Measurements from ENCODE around the gene STK32C.
"Not testable (repeated sequence)": the region's sequence is repeated elsewhere in the genome, so short reads cannot be mapped to it uniquely, and the experiment has no call there.

Gene STK32C

GRCh38 chr10:132162021-132162531 lies 145.7 kb downstream of the STK32C start:
- TF ChIP-seq YY1 (IDR thresholded peaks at IDR 0.05; ENCODE audit: insufficient read depth, insufficient read length) (no peak), ZNF274 (IDR thresholded peaks at IDR 0.05; ENCODE audit: low read depth, low read length) (no peak), SUZ12 (IDR thresholded peaks at IDR 0.05; ENCODE audit: extremely low read depth, insufficient read depth, insufficient read length) (no peak)
- Histone ChIP-seq H3K9ac (ENCODE audit: insufficient read length, low read depth) (no peak overlapping the region), H3K4me1 (ENCODE audit: insufficient read depth, insufficient read length) (peaks cover 13% of the 10 kb centered on the region), H3K9me3 (ENCODE audit: insufficient read depth, low read length) (no peaks in the 10 kb centered on the region), H3K36me3 (ENCODE audit: insufficient read depth, insufficient read length, low read length) (peaks cover 2% of the 10 kb centered on the region), H3K4me3 (ENCODE audit: insufficient read length, low read depth) (no peak overlapping the region), H3K27me3 (ENCODE audit: insufficient read depth, insufficient read length) (no peaks in the 10 kb centered on the region)
- no peak for DNase-seq (ENCODE audit: low read depth, low spot score)

- not testable (repeated sequence) for H3K4me3 ChIP-seq (ENCODE audit: insufficient read length, low read depth); H3K9me3 ChIP-seq (ENCODE audit: insufficient read depth, low read length); H3K9ac ChIP-seq (ENCODE audit: insufficient read length, low read depth); H3K36me3 ChIP-seq (ENCODE audit: insufficient read depth, insufficient read length, low read length); H3K27me3 ChIP-seq (ENCODE audit: insufficient read depth, insufficient read length); DNase-seq (ENCODE audit: low read depth, low spot score)
- H3K4me1 ChIP-seq (ENCODE audit: insufficient read depth, insufficient read length): peaks cover 12% of the 10 kb centered on the region
These were observed 146.7 kb downstream of the STK32C start for GRCh38 chr10:132160834-132161622.

- DNase-seq (ENCODE audit: low read depth, low spot score); H3K9me3 ChIP-seq (ENCODE audit: insufficient read depth, low read length); H3K4me3 ChIP-seq (ENCODE audit: insufficient read length, low read depth); H3K27me3 ChIP-seq (ENCODE audit: insufficient read depth, insufficient read length); H3K9ac ChIP-seq (ENCODE audit: insufficient read length, low read depth); H3K36me3 ChIP-seq (ENCODE audit: insufficient read depth, insufficient read length, low read length): not testable (repeated sequence)
- peaks cover 12% of the 10 kb centered on the region for H3K4me1 ChIP-seq (ENCODE audit: insufficient read depth, insufficient read length)
These were observed 147.5 kb downstream of the STK32C start for GRCh38 chr10:132160231-132160630.

- not testable (repeated sequence) for DNase-seq (ENCODE audit: low read depth, low spot score); H3K36me3 ChIP-seq (ENCODE audit: insufficient read depth, insufficient read length, low read length); H3K4me3 ChIP-seq (ENCODE audit: insufficient read length, low read depth); H3K27me3 ChIP-seq (ENCODE audit: insufficient read depth, insufficient read length); H3K9me3 ChIP-seq (ENCODE audit: insufficient read depth, low read length); H3K9ac ChIP-seq (ENCODE audit: insufficient read length, low read depth)
- H3K4me1 ChIP-seq (ENCODE audit: insufficient read depth, insufficient read length): peaks cover 12% of the 10 kb centered on the region
These were observed 148.2 kb downstream of the STK32C start for GRCh38 chr10:132159302-132160230.

GRCh38 chr10:132158823-132159222 lies 148.9 kb downstream of the STK32C start:
- H3K9me3 ChIP-seq (ENCODE audit: insufficient read depth, low read length): no peaks in the 10 kb centered on the region

GRCh38 chr10:132158122-132158741 lies 149.5 kb downstream of the STK32C start:
- DNase-seq (ENCODE audit: low read depth, low spot score): no peak
- no peak for TF ChIP-seq YY1 (IDR thresholded peaks at IDR 0.05; ENCODE audit: insufficient read depth, insufficient read length)
- TF ChIP-seq ZNF274 (IDR thresholded peaks at IDR 0.05; ENCODE audit: low read depth, low read length): no peak
- TF ChIP-seq SUZ12 (IDR thresholded peaks at IDR 0.05; ENCODE audit: extremely low read depth, insufficient read depth, insufficient read length): no peak
- no peaks in the 10 kb centered on the region for H3K27me3 ChIP-seq (ENCODE audit: insufficient read depth, insufficient read length)
- peaks cover 9% of the 10 kb centered on the region for H3K4me1 ChIP-seq (ENCODE audit: insufficient read depth, insufficient read length)
- no peaks in the 10 kb centered on the region for H3K9me3 ChIP-seq (ENCODE audit: insufficient read depth, low read length)
- H3K9ac ChIP-seq (ENCODE audit: insufficient read length, low read depth): no peak overlapping the region
- H3K4me3 ChIP-seq (ENCODE audit: insufficient read length, low read depth): no peak overlapping the region
- H3K36me3 ChIP-seq (ENCODE audit: insufficient read depth, insufficient read length, low read length): no peaks in the 10 kb centered on the region

More at GRCh38 chr10:132158823-132159222, 148.9 kb downstream of the STK32C start:
- DNase-seq (ENCODE audit: low read depth, low spot score): no peak
- Histone ChIP-seq H3K9ac (ENCODE audit: insufficient read length, low read depth) (no peak overlapping the region), H3K27me3 (ENCODE audit: insufficient read depth, insufficient read length) (no peaks in the 10 kb centered on the region), H3K36me3 (ENCODE audit: insufficient read depth, insufficient read length, low read length) (no peaks in the 10 kb centered on the region), H3K4me3 (ENCODE audit: insufficient read length, low read depth) (no peak overlapping the region), H3K4me1 (ENCODE audit: insufficient read depth, insufficient read length) (peaks cover 12% of the 10 kb centered on the region)
- TF ChIP-seq YY1 (IDR thresholded peaks at IDR 0.05; ENCODE audit: insufficient read depth, insufficient read length) (no peak), SUZ12 (IDR thresholded peaks at IDR 0.05; ENCODE audit: extremely low read depth, insufficient read depth, insufficient read length) (no peak), ZNF274 (IDR thresholded peaks at IDR 0.05; ENCODE audit: low read depth, low read length) (no peak)
